Stimulated activated CD4-positive, alpha-beta T cell treated with anti-CD3 and anti-CD28 coated beads, Interleukin-15, amount 100 ng/mL, for 1 hour (primary cell): ENCODE measurements around the gene WNT4.
A peak's percentile ranks its signal among the peaks of the same experiment; 100 is the strongest.

Source experiments
- DNase-seq, 2 donors: peaks; one replicate each; pipeline ENCODE4 v3.0.0-alpha.2; 2020; ENCODE audit warnings: low read depth in 1 of 2, low spot score in 1 of 2

Gene WNT4

DNA sequence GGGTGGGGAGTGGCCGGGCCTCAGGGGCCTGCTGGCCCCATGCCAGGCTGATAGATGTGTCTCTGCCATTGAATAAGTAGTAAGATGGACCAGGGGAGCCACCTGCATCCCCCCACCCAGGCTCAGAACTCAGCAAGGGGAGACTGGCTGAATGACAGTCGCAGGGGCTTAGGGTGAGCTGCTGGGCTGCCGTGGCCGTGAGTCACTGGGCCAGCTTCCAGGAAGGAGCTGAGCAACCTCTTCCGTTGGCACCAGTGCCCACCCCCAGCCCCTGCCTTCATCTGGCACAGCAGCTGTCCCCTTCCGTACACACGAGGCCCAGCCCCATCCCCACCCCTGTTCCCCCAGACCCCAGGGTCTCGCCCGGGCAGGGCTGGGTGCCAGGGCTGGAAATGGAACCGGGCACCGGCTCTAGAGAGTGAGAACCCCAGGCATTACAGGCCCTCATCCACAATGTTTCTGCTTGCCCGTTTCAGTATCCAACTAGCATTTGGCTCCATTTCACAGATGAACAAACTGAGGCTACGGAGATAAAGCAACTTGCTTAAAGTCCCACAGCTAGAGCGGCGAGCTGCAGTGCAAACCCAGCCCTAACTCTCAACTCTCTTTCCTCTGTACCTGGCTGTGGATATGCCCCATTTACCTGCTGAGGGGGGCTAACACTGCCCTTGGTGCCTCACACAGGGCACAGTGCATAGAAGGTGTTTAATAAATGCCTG is 10.2 kb downstream of the WNT4 start:
- no peak for DNase-seq

DNA sequence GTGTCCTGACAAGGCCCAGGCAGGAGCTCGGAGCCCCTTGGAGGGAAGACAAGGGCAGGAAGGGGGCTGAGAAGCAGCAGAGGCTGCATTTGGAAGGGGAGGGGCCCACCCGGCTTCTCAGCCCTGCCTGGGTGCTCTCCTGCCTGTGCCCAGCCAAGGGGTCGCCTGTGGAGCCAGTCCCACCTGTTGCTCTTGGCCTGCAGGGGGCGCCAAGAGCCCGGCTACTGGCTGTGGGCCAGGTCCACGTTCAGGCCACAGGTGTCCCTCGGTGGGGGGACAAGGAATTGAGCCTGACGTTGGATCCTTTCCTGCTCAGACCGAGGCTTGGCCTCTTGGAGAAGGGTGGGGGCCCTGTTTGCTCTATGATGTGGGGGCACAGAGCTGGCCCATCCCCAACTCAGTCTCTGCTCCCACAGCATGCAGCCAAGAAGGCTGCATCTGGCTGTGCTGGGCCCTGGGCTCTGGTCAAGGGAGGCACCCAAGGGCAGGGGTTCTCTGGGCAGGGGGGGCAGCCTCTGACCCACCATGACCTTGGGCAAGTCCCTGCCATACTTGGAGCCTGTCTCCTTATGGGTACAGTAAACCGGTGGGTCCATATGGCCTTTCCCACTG is 10.9 kb downstream of the WNT4 start:
- DNase-seq: peak; percentile 11 to 36

DNA sequence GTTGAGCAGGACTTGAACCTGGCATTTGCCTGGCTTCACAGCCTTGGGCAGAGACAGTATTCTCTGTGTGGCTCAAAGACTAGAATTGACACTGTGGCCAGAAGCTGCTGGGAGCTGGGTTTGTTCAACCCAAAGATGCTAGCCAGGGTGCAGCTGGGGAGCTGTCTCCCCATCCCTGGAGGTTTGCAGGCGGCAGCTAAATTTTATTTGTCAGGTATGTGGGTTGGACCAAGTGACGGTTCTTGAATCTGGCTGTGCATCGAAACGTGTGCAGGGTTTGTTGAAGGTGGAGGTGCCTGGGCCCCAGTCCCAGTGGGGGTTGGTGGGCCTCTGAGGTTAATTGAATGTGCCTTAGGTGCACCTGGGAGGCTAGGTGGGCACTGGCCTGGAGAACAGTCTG is 11.8 kb downstream of the WNT4 start:
- DNase-seq: no peak

DNA sequence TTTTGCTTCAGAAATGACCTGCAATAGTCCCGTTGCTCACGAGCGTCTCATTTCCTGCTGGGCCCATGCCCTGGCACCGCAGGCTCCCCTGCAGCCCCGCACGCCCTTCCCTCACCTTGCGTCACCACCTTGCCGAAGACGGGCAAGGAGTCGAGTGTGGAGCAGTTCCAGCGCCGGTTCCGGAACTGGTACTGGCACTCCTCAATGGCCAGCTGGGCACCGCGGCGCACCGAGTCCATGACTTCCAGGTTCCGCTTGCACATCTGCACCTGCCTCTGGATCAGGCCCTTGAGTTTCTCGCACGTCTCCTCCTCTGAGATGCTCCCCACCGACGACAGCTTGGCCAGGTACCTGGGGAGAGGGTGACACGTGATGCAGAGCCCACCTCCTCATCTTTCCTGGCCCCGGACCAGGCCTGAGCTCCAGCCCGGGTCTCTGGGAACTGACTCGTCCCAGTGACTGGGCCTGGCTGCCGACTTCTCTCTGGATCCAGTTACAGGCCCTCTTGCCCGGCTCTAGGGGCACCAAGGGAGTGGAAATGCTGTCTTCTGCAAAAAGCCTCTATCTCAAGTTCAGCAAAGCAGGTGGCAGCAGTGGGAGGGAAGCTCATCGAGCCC is 13.3 kb downstream of the WNT4 start:
- no peak for DNase-seq

DNA sequence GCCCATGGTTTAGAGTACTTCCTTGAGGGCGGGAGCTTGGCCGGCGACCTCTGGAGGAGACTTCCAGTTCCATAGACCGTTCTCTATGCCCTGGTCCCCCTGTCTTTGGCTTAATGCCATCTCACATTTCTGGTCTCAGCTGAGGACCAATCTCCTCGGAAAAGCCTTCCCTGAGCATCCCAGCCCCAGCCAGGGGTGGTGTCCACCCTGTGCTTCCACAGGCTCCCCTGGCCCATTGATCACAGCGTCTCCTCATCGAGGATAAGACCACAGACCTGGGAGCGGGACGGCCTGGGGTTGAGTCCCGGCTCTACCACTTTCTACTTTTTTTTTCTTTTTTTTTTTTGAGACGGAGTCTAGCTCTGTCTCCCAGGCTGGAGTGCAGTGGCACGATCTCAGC is 14.5 kb downstream of the WNT4 start:
- no peak for DNase-seq

DNA sequence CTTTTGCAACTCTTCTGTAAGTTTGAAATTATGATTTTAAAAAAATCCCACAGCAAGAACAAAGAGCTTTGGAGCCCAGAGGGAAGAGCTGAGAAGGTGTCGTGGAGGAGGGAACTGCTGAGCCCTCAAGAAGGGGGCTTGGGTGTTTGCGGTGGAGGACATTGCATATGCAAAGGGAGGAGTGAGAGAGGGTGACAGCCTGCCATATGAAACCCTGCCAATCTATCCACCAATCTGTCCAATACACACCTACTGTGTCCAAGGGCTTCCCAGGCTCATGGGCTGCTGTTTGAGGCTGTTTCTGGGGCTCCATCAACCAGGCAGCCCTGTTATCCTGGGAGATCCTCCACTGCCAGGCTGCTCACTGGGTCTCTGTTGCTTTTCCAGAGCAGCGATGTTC is 15.2 kb downstream of the WNT4 start:
- no peak for DNase-seq

DNA sequence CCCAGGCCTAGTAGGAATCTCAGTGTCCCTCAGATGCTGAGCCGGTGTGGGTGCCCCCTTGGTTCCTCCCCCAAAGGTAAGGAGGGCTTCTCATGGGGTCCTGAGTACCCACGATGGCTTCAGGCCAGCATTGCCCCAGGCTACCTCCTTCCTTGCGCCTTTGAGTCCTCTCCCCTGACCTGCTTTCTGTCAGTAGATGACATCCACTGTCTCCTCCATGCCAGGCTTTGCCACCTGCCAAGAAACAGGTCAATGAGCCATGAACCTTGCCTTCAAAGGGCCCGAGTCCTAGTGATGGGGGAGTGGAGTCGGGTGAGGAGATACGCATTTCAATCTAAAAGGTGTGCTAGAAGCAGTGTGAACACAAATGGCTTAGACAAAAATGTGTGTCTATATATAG is 15.6 kb downstream of the WNT4 start:
- DNase-seq: no peak

DNA sequence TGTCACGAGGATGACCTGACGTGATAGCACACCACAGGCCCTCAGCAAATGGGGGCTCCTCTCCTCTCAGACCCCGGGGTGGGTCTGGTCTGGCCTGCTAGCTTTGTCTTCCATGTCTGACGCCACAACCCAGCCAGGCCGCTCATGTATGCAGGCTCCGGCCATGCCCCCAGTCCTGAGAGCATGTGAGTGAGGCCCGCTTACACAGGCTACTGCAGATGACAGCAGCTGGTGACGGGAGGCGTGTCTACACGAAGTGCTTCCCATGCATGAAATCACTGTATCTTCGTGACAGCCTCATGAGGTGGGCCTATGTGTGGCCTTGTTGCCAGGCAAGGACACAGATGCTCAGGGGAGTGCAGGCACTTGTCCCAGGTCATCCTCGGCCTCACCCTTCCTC is 16.4 kb downstream of the WNT4 start:
- no peak for DNase-seq

DNA sequence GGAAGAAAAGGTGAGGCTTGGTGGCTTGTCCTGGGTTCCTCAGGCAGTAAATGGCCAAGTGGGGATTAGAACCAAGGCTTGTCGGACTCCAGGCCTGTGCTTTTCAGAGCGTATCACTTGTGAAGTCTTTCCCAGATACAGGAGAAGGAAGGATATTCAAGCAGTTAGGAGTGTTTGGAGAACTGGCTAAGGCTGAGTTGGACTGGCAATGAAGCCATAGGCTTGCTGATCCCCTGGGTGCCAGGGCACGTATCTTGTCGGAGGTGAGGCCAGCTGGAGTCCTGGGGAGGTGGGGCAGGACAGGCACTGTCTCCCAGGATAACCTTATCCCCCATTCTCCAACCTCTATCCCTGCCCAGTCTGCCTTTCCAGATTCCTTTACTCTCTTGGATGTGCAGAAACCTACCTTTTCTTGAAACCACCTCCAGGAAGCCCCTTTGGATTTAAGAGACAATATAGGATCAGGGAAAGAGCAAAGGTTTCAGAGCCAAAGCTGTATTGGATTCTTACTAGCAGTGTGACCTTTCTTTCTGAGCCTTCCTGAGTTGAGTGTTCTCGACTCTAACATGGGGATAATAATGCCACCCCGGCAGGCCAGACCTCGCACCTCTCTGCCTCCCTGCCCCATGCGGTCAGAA is 18.2 kb downstream of the WNT4 start:
- DNase-seq: no peak

DNA sequence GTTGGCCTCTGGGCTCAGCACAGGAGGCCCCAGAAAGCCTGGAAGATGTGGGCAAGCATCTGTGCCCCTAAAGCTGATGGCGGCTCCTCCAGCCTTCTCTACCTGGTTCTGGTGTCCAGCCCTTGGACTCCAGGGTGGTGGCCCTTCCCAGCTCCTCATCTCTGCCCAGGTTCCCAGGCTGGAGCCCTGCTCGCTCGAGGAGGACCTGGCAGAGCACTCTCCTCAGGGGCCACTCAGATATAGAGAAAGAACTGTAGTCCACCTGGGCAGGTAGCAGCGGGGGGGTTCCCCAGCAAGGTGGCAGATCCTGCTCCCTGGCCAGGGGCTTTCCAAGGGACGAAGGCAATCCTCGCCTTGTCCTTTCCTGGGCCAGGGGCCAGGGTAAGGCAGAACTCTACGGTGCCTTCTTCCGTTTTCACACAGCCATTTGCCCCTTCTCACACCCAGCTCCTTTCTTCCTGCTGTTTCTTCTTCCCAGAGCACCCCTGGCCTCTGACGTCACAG is 18.9 kb downstream of the WNT4 start:
- DNase-seq: no peak

DNA sequence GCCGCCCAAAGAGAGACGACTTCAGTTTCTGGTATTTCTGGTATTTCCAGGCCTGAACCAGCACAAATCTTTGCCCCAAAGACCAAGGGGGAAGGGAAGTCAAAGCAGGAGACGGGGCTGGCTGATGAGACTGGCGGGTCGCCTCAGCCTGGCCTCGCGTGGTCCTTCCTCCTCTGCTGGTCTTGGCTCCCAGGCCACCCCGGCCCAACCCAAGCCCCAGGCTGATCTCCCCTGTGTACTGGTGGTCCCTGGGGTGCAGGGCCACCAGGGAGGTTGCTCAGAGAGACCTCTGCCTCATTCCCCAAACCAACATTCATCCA is 19.9 kb downstream of the WNT4 start:
- no peak for DNase-seq

DNA sequence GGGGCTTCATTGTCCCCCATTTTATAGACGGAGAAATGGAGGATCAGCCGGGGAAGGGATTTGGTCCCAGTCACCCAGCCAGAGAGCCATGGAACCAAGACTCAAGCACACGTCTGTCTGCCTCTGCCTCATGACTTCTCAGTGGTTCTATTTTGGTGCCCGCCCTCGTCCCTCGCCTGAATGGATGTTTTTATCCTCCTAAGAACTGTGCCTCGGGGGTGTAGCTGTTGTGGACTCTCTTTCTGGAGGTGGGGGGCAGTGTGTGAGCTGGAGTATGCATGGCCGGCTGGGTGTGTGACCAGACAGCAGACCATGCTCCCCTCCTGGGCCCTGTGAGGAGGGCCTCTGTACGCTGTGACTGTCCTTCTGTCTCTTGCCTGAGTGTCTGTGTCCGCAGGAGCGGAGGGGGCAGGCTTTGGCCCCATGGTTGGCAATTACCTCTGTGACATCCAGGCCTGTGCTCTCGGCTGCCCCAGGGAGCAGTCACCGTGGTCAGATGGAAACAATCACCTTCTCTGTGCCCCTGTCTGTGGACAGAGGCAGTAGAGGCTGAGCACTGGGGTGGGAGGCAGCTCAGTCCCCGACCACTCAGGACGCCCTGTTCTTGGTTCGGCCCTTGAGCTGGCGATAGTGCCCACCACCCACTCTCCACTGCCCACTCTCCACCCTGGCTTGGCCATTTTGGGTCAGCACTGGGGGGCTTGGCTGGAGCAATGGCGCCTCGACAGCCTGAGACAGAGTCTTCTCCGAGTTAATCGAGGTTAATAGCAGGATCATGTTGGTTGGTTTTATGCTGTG is 20.4 kb downstream of the WNT4 start:
- DNase-seq: no peak

DNA sequence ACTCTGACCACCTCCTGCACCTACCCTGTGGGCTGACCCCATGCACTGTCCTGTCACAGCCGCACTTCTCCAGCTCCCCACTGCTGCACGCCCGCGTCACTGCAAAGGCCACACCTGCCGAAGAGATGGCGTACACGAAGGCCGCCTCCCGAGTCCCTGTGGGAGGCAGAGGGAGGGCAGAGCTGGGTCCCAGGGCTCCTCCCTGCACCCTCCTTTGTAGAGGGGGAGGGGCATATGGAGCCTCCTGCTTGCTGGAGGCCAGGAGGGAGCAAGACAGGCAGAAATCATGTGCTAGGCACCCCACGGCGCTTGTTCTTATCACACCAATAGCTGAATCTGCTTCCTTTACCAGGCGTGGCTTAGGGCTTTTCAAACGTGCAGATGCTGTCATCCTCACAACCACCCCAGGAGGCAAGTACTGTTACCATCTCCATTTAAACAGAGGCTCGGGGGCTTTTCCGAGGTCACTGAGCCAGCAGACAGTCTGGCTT is 21.4 kb downstream of the WNT4 start:
- DNase-seq: no peak

DNA sequence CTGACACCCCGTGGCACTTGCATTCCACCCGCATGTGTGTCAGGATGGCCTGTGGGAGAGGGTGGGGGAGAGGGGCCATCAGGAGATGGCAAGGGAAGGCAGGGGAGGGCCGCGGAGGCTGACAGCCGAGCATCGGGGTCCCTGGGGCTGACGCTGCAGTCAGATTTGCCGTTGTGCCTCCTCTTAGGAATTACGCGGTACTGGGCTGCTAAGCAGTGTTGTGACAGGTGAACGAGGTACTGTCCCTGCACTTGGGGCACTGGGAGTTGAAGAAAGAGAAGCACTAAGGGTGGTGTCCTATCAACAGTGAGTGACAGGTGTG is 22.5 kb downstream of the WNT4 start:
- DNase-seq: no peak

DNA sequence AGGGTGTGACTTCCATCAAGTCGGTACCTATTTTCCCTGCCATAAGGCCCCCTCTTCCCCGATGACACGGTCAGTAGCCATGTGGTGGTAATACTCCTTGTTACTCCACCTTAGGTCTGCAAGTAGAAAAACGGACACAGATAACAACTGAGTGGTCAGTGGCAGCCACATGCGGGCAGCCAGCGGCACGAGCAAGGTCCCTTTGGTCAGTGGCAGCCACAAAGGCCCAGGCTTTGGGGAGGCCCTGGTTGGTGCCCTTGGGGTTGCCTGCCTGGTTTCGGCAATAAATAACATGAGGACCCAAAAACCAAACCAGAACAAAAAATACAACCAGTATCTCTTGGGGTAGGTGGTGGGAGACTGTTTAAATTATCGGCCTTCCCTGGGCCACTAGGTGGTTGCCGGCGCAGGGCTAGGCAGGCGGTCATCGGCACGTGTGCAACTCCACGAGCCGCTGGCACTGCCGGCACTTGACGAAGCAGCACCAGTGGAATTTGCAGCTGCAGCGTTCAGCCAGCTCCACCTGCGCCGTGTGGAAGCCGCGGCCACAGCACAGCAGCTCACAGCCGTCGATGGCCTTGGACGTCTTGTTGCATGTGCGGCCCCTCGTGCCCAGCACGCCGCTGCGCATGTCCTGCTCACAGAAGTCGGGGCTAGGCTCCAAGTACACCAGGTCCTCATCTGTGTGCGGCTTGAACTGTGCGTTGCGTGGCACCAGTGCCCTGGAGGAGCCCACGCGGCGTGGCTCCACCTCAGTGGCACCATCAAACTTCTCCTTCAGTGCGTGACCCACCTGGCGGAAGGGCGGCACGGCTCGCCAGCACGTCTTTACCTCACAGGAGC is 23.1 kb downstream of the WNT4 start:
- no peak for DNase-seq

DNA sequence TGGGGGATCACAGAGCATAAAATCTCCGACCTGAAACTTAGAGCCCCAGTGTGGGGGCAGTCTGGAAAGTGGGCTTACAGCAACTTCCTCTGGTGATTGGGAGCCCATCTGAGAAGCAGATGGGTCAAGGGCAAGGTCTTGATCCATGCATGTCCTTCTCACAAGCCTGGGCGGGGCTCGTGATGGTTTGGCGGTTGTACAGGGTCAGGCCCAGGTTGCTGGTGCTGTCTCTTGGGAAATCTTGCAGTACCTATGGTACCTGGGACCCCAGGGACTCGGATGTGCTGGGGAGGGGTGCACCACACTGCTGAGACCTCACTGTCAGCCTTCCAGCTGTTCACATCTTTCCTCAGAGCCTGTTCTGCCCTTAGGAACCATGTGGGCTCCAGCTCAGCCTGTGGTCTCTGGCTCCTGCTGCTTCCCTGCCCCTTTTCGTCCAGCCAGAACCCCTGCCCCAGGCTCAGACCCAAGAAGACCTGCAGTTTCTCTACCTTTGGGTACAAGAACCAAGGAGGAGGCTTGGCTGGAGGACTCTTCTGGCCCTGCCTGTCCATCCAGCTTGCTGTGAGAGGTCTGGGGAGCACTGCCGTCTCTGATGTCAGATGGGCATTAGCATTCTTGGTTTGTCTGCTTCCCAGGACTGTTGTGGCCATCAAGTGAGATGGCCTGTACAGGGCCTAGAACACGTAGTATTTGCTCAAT is 24.5 kb downstream of the WNT4 start:
- no peak for DNase-seq

DNA sequence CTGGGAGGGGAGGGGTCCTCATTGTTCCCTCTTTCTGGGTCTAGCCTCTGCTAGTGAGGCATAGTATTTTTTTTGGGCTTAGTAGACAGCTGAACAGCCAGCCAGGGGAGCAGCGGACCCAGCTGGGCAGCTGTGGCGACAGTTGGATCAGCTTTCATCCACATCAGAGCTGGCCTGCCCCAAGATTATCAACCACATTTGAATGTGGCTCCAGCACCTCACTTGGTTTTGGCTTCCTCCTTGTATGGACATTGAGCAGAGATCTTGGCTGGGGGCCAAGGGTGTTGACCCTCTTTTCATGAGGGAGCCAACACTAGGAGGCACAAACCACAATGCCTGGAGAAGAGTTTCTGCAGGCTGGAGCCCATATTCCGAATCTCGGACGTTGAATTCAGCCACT is 25.0 kb downstream of the WNT4 start:
- no peak for DNase-seq

DNA sequence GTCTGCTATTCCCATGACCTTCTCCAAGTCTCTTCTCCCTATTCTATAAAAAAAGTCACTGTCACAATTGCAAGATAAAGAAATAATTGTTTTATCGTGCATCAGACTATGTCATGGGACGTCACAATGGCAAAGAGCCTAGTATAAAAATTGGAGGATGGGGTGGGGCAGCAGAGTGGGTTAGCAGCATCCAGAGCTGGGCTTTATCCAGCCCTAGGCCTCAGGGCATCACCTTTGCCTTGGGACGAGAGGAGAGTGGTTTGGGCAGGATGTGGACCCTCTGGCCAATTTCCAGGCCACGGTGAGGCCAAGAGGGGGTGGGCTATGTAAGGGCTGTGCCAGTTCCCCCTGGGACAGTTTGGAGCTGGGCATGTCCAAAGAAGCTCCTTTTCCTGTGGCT is 25.7 kb downstream of the WNT4 start:
- no peak for DNase-seq

DNA sequence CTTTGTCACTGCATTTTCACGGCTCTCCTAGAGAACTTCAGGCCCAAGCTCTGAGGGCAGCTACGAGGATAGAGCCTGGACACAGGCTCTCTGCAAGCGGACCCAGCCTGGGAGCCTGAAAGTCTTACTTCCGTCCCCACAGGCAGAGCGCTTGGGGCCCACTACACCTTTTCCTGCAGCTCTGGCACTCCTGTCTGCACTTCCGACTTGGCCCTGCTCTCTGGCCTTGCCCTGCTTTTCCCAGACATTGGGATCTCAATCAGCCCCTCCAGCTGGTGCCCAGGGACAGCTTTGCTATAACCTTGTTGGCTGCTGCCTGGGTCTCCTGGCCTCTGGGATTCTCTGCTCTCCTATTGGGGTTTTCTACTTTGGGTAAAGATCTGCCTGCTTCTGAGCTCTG is 27.6 kb downstream of the WNT4 start:
- no peak for DNase-seq
